NCI-H1694 treated with DMSO at 0.1 percent for 48 hours (cell line): ENCODE results near the gene CP.
"Not testable (repeated sequence)": the region's sequence is repeated elsewhere in the genome, so short reads cannot be mapped to it uniquely, and the experiment has no call there.

Experiments used
- DNase-seq: peaks from one replicate; lab custom pipeline; 2025; lab: John Stamatoyannopoulos, UW

Gene CP

DNA sequence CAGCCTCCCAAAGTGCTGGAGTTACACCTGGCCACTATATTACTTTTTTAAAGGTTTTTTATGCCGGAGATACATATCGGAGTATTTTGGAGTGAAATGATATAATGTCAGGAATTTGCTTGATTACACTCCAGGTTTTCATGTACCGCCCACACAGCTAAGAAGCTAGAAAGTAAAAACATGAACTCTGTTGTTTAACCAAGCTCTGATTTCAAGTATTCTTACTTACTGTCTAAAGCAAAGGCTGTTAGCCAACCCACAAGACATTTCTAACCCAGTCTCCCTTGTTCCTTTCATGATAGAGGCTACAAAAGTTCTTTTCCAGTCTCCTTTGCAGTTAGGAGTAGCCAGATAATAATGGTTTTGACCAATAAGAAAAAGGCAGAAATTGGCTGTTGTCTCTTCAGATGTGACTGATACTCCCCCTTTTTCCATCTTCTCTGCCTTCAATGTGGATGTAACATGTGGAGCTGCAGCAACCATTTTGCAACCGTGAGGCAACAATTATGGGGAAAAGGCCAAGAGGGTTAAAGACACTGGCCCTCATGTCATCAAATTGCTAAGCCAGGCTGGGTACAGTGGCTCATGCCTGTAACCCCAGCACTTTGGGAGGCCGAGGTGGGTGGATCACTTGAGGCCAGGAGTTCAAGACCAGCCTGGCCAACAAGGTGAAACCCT, 6.1 kb upstream of the CP start:
- DNase-seq = no peak

GRCh38 chr3:149226776-149227175, 5.1 kb upstream of the CP start:
- no peak for DNase-seq

DNA sequence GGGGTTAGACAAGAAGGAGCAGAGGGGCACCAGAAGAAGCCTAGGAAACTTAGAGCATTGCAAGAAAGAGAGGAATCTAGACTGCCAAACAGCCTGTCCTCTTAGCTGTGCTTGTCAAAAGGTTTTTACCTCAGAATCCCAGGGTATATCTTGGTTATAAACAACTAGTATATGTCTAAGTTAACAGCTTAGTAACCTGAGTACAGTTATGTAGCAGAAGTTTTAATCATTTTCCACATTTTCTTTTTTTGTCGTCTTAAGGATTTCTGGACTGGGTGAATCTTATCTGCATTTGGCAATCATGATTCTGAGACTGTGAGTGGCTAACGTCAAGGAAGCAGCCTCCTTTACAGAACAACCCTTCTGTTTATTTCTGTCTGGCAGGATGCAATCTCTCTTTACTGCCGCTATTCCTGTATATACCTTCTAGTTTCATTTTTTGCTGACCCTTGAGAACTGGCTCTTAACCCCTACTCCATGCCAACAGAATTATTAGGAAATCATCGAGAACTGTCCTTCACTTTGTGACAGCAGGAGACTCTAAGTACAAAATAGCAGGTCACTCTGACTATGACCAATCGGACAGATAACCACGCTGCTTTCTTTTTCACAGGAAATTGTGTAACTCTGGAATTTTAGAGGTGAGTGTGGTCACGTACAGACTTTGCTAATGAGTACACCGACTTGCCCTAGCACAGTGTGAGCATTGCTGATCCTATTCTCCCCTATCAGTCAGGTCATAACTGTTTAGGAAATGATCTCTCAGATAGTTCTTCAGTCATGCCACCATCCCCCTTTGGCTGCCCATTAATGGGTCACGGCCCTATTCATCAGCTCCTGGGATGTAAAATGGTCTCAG, 3.3 kb upstream of the CP start:
- DNase-seq = no peak

GRCh38 chr3:149223461-149223820, 1.8 kb upstream of the CP start:
- DNase-seq = no peak

GRCh38 chr3:149219380-149220121, 2.1 kb downstream of the CP start:
- not testable (repeated sequence) for DNase-seq

DNA sequence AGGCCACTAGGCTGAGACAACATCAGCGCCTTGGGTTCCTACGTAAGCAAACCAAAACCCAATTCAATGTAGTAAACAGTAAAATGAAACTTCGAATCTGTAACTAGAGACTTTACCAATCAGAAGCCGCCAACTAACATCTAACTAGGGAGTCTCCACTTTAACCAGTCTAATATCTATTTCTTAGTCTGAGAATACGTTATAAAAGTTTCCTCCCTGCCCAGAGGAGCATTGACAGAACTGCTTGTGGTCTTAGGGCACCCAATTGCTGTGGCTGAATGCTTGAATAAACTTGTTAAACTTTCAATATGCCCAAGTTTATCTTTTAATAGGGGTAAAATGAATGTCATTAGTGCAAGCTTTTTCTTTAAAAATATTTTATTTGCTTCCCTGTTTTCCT, 4.3 kb downstream of the CP start:
- no peak for DNase-seq

GRCh38 chr3:149216193-149216869, 5.3 kb downstream of the CP start:
- no peak for DNase-seq

GRCh38 chr3:149215515-149215914, 6.1 kb downstream of the CP start:
- no peak for DNase-seq

DNA sequence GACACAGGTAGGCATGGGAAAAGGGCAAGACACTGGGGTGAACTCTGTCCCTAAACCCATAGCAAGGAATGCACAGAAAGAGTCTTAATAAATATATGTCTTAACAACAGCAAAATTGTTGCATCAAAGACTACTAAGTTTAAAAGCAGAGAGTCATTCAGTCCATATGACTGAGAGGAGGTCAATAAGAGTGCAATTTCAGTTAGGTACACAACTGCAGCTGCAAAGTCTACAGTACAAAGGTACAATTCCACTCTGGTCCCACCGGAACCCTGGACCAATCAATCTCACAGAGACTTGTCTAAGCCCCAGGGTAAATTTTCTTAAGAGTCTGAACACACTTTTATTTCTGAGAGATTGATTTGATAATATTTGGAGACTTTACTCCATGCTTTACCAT, 6.9 kb downstream of the CP start:
- no peak for DNase-seq

DNA sequence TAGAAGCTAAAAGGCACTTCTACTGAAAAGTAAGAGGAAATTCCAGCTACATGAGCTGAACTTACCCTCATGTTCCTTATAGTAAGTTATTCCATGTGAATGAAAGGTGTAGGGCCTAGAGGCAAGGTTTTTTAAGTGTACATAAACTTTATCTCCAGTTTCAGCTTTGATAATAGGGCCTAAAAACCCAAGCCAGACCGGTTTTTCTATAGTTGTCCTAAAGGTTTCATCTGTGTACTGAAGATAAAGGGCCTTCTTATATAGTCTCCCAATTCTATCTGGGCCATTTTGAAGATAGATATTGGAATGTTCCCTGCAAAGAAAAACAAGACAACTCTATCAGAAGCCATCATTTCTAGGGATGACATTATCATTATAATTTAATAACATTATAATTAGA, 9.2 kb downstream of the CP start:
- no peak for DNase-seq

- DNase-seq = no peak
Observed at GRCh38 chr3:149209431-149209830, 12.2 kb downstream of the CP start.

GRCh38 chr3:149207475-149207874, 14.2 kb downstream of the CP start:
- DNase-seq = no peak

GRCh38 chr3:149204390-149204991, 17.1 kb downstream of the CP start:
- DNase-seq = no peak

GRCh38 chr3:149203758-149204157, 17.9 kb downstream of the CP start:
- DNase-seq = no peak

DNA sequence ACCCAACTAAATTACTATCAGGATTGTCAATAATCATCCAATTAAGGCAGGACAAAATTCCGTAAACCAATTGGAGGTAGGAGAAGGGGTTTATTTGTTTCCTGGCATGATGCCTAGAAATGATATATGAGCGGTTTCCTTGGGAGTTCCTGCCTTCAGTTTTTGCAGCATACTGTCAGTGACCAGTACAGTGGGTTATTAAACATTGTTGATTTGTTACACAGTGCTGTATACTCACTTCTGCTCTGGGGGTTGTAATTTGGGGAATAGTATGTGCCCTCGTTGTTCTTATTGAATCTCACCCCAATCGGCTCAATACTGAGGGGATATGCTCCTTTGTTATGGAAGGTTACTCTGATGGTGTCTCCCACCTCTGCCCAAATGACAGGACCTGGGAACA, 22.2 kb downstream of the CP start:
- DNase-seq = no peak

DNA sequence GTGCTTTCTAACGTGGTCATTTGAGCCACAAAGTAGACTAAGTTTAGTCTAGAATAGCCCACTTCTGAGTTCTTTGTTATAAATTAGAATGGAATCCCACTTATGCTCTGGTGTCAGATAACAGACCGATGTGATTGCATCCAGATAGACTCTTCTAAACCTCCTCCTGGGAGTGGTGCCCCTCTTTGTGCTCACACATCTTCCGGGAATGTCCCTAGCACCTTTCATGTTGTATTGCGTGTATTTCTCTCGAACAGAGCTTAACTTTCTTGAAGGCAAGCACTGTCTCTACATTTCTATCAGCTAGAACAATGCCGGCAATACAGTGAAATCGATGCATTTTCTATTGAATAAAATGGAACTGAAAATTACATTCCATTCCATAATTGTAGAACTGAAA, 23.0 kb downstream of the CP start:
- DNase-seq = no peak

GRCh38 chr3:149197669-149198068, 24.0 kb downstream of the CP start:
- no peak for DNase-seq

- DNase-seq = not testable (repeated sequence)
Observed at GRCh38 chr3:149196805-149197592, 24.6 kb downstream of the CP start.

- no peak for DNase-seq
Observed at GRCh38 chr3:149195221-149195620, 26.4 kb downstream of the CP start.

DNA sequence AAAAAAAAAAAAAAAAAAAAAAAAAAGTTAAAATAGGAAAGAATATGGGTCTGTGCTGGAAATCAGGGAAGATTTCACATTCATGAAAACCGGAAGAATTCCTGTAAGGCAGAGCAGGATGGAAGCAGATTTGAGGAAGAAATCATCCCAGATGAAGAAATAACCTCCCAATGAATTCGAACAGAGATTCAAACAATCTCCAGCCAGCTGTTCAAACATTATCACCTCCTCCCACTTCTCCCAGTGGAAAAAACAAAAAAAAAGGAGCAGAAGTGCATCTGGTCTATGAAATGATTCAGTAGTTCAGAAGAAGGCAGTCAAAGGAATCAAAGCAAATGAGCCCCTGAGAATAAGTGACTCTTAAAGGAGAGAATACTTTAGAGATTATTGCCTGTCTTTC, 33.1 kb downstream of the CP start:
- no peak for DNase-seq

- no peak for DNase-seq
Observed at GRCh38 chr3:149186721-149187120, 34.9 kb downstream of the CP start.
